GM10266 (cell line): ENCODE measurements around the gene CDYL2.

Experiments used
- DNase-seq: peaks from one replicate; pipeline ENCODE4 v3.0.0; 2012; ENCODE audit errors: extremely low spot score
- CTCF ChIP-seq: IDR thresholded peaks from 2 replicates; pipeline ENCODE4 v1.5.1; 2012; ENCODE audit warnings: mild to moderate bottlenecking, low read depth; ENCODE audit not compliant: control insufficient read depth, insufficient read depth; ENCODE audit errors: missing control alignments

The CDYL2 gene

GRCh38 chr16:80680839-80681238, 123.6 kb downstream of the CDYL2 start:
- TF ChIP-seq CTCF = no peak
- DNase-seq = no peak

GRCh38 chr16:80680046-80680445, 124.4 kb downstream of the CDYL2 start:
- DNase-seq = no peak

GRCh38 chr16:80674884-80675283, 129.5 kb downstream of the CDYL2 start:
- TF ChIP-seq CTCF = no peak
- DNase-seq = no peak

More at GRCh38 chr16:80680046-80680445, 124.4 kb downstream of the CDYL2 start:
- no peak for TF ChIP-seq CTCF

- TF ChIP-seq CTCF = no peak
- DNase-seq = no peak
Observed at GRCh38 chr16:80672379-80672778, 132.0 kb downstream of the CDYL2 start.

GRCh38 chr16:80671281-80671849, 133.0 kb downstream of the CDYL2 start:
- DNase-seq = peak; percentile 29
- no peak for TF ChIP-seq CTCF

GRCh38 chr16:80670170-80670865, 134.1 kb downstream of the CDYL2 start:
- no peak for DNase-seq
- no peak for TF ChIP-seq CTCF

- TF ChIP-seq CTCF = no peak
- no peak for DNase-seq
Observed at GRCh38 chr16:80669673-80670072, 134.7 kb downstream of the CDYL2 start.
